ENCODE data around the gene OPRPN. TPM values are rescaled to one million over a fixed set of nuclear protein-coding genes. Genes with fewer than 3 reads are reported as not detected.

OPRPN gene, protein sequence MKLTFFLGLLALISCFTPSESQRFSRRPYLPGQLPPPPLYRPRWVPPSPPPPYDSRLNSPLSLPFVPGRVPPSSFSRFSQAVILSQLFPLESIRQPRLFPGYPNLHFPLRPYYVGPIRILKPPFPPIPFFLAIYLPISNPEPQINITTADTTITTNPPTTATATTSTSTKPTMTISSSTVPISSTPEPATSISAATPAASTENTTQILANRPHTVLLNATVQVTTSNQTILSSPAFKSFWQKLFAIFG
- not detected for total RNA-seq
- long read RNA-seq = 0 reads

DNA sequence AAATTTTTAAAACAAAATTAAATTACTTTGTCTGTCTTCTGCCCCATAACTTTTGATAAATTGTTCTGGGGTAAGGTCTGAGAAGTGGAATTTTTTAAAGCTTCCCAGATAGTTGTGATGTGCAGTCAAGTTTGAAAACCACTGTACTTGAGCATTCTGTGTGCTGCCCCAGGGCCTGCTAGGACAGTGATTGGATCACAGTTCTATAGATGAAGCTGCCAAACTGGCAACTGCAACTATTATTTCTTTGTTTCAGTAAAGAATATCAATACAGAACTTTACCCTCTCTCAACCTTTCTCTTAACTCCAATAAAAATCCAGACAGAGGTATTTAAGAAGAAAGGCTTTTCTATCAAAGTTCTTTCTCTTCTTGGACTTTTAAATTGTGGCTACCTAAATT, at the start of gene OPRPN:
OPRPN (plus strand) TSS at position 361 of the 400 bp plus-strand sequence. CDS start 1,346 bp downstream, outside the sequence.
- TF ChIP-seq, protein P1, sequence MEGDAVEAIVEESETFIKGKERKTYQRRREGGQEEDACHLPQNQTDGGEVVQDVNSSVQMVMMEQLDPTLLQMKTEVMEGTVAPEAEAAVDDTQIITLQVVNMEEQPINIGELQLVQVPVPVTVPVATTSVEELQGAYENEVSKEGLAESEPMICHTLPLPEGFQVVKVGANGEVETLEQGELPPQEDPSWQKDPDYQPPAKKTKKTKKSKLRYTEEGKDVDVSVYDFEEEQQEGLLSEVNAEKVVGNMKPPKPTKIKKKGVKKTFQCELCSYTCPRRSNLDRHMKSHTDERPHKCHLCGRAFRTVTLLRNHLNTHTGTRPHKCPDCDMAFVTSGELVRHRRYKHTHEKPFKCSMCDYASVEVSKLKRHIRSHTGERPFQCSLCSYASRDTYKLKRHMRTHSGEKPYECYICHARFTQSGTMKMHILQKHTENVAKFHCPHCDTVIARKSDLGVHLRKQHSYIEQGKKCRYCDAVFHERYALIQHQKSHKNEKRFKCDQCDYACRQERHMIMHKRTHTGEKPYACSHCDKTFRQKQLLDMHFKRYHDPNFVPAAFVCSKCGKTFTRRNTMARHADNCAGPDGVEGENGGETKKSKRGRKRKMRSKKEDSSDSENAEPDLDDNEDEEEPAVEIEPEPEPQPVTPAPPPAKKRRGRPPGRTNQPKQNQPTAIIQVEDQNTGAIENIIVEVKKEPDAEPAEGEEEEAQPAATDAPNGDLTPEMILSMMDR (IDR thresholded peaks at IDR 0.05; ENCODE audit: borderline replicate concordance) = no peak
- H3K4me3 ChIP-seq = no peak within 1 kb of the TSS
- H3K9me3 ChIP-seq (replicated peaks) = no peaks in the 10 kb centered on the region
- DNase-seq = no peak
- H3K27ac ChIP-seq (replicated peaks) = no peak within 1 kb of the TSS
- intact Hi-C loops (cut with micrococcal nuclease) = no loop called here
- no peaks in the 10 kb centered on the region for H3K36me3 ChIP-seq
- H3K27me3 ChIP-seq (ENCODE audit: low read depth) = no peaks in the 10 kb centered on the region
- no peaks in the 10 kb centered on the region for H3K4me1 ChIP-seq

DNA sequence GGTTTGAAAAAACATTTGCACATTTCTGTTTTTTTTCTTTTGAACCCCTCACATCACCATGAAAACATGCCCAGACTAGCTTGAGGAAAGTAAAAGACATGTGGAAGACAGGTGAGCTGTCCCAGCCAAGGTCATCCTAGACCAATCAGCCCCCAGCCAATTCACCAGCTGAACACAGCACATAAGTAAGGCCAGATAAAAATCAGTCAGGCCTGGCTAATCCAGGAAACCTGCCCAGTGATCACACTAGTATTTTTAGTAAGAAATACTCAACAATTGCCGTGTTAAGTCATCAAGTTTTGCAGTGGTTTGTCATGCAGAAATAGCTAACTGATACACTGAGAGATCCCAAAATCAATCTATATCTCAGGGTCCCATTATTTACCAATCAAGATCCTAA, 41.6 kb upstream of the OPRPN start:
- no peak for DNase-seq
- Histone ChIP-seq H3K4me3 (no peak overlapping the region), H3K27me3 (ENCODE audit: low read depth) (no peaks in the 10 kb centered on the region), H3K4me1 (no peaks in the 10 kb centered on the region), H3K27ac (replicated peaks) (no peak overlapping the region), H3K9me3 (replicated peaks) (peaks cover 3% of the 10 kb centered on the region), H3K36me3 (no peaks in the 10 kb centered on the region)
- intact Hi-C loops (cut with micrococcal nuclease) = no loop called here
- TF ChIP-seq, protein P1 (IDR thresholded peaks at IDR 0.05; ENCODE audit: borderline replicate concordance) = no peak

DNA sequence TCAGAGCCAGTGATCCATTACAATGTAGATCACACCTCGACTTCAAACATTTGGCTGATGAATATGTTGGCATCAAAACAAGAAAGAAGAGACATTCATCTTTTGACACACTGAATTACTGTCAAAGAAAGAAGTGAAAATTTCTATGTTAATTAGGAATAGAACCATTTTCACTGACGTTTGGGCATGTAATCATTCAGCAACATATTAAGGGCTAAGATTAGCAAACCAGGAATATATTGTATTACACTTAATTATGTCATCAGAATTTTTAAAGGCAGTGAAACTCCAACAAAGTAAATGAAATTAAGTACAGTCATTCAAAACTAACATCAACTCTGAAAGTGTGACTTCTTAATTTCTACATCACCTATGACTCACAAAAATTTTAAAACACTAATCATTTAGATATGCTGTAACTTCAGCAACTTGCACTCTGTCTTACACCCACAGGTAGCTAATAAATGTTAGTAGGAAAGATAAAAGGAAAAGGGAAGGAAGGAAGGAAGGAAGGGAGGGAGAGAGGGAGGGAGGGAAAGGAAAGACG, 38.6 kb upstream of the OPRPN start:
- Histone ChIP-seq H3K27me3 (ENCODE audit: low read depth) (no peaks in the 10 kb centered on the region), H3K27ac (replicated peaks) (no peak overlapping the region), H3K4me3 (no peak overlapping the region), H3K9me3 (replicated peaks) (peaks cover 3% of the 10 kb centered on the region), H3K36me3 (no peaks in the 10 kb centered on the region), H3K4me1 (no peaks in the 10 kb centered on the region)
- intact Hi-C loops (cut with micrococcal nuclease) = no loop called here
- TF ChIP-seq, protein P1 (IDR thresholded peaks at IDR 0.05; ENCODE audit: borderline replicate concordance) = no peak
- no peak for DNase-seq

DNA sequence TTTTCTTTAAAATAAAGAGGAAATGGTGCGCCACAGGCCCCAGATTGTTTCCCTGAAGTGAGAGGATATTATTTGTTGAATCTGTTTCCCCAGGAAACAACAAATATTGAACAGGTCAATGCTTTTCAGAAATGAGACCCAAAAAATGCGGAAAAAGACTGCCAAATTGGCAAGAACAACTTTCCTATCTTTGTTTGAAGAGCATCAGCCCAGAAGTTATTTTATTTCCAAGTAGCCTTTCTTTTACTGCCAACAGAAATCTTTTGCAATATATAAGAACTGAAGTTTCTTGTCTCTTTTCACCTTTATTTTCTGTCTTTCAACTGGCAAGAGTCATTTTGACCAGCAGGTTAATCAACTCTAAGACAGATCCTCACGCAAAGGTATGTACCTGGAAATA, 37.3 kb upstream of the OPRPN start, which contains the start of gene SMR3A:
SMR3A (plus strand) TSS at position 301 of the 400 bp plus-strand sequence. CDS start 1,356 bp downstream, outside the sequence.
- Histone ChIP-seq H3K9me3 (replicated peaks) (peaks cover under 1% of the 10 kb centered on the region), H3K27me3 (ENCODE audit: low read depth) (no peaks in the 10 kb centered on the region), H3K27ac (replicated peaks) (no peak within 1 kb of the TSS), H3K4me3 (no peak within 1 kb of the TSS), H3K4me1 (no peaks in the 10 kb centered on the region), H3K36me3 (no peaks in the 10 kb centered on the region)
- no peak for DNase-seq
- intact Hi-C loops (cut with micrococcal nuclease) = no loop called here
- TF ChIP-seq, protein P1 (IDR thresholded peaks at IDR 0.05; ENCODE audit: borderline replicate concordance) = no peak

DNA sequence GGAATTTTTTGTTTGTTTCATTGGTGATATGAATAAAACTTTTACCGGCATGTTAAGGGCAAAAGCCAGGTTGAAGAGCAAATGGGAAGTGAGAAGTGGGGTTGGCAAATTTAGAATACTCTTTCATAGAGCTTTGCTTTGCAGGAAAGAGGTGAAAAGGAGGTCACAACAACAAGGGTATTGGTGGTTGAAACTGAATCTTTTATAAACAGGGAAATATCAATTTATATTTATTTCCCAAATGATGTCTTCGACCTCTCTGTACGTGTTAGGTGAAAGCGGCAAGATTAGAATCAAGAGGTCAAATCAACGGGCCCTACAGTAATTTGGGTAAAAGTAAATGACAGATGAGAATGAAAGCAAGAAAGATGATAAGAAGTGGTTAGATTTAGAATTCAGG, 33.7 kb upstream of the OPRPN start:
- DNase-seq = no peak
- H3K4me1 ChIP-seq = no peaks in the 10 kb centered on the region
- intact Hi-C loops (cut with micrococcal nuclease) = no loop called here
- TF ChIP-seq, protein P1 (IDR thresholded peaks at IDR 0.05; ENCODE audit: borderline replicate concordance) = no peak
- no peak overlapping the region for H3K27ac ChIP-seq (replicated peaks)
- no peak overlapping the region for H3K4me3 ChIP-seq
- H3K27me3 ChIP-seq (ENCODE audit: low read depth) = no peaks in the 10 kb centered on the region
- H3K9me3 ChIP-seq (replicated peaks) = no peaks in the 10 kb centered on the region
- H3K36me3 ChIP-seq = no peaks in the 10 kb centered on the region

Measured in left ventricle myocardium inferior (tissue), 1 donor.